ENCODE results near the gene EPB41. TPM values are rescaled to one million over a fixed set of nuclear protein-coding genes. Genes with fewer than 3 reads are reported as not detected.

The EPB41 gene
- total and polyA plus RNA-seq, 9 of the 15 experiments (the other 6 are each of a cell fraction or from before 2014, with no cell fraction given), result 3.7 to 213 (median 141) TPM

DNA sequence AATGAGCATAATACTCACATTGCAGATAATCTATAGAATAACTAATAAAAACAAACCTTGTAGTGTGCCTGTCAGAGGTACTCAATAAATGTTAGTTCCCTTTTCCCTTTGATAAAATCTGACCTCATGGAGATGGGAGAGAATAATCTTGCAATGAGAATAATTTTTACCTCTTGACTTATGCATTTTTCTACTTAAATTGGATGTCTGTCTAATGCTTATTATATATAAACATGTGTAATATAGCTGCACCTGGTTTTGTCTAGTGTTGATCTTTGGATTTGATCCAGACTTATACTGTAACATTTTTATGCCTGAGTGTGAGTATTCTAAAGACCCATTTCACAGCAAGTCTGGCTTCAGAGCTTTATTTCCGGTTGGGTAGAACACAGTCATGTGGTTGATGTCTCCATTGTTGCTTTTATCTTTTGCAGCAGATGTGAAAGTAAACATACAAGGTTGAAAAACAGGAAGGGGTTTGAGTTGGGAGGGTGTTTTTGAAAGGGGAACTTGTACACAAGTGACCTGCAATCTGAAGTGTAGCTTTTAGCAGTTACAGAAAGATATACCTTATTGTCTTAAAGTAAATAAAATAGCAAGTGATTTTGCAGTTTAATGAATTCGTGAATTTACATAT, 12.4 kb downstream of the EPB41 start (continued):
- TF ChIP-seq CHCHD3 (CRISPR knock-in tag; IDR thresholded peaks at IDR 0.05), result no peak
- TF ChIP-seq HDAC6 (IDR thresholded peaks at IDR 0.05; ENCODE audit: low read depth, low read length), result no peak
- TF ChIP-seq ZNF146 (CRISPR knock-in tag; IDR thresholded peaks at IDR 0.05; ENCODE audit: unreplicated experiment), result no peak
- TF ChIP-seq ZNF830 (CRISPR knock-in tag; IDR thresholded peaks at IDR 0.05), result no peak
- TF ChIP-seq E2F1 (CRISPR knock-in tag; IDR thresholded peaks at IDR 0.05), result no peak
- TF ChIP-seq TRIM28 (IDR thresholded peaks at IDR 0.05), result peak; percentile 44; the same call in 1 of the 2 replicates
- no peak for TF ChIP-seq TCFL5 (CRISPR knock-in tag; conservative IDR thresholded peaks at IDR 0.05)
- no peak for TF ChIP-seq CBX2 (IDR thresholded peaks at IDR 0.05; ENCODE audit: insufficient read depth, low read length, poor library complexity, severe bottlenecking)
- no peak for TF ChIP-seq RBM22 (IDR thresholded peaks at IDR 0.05; ENCODE audit: low read depth, low read length, poor library complexity, severe bottlenecking)
- TF ChIP-seq KAT8 (IDR thresholded peaks at IDR 0.05; ENCODE audit: low read depth), result no peak
- TF ChIP-seq ZNF551 (CRISPR knock-in tag; IDR thresholded peaks at IDR 0.05), result no peak
- TF ChIP-seq TOE1 (IDR thresholded peaks at IDR 0.05; ENCODE audit: borderline replicate concordance), result peak; percentile 90; the same call in 1 of the 2 replicates
- no peak for TF ChIP-seq TOE1 (CRISPR knock-in tag; IDR thresholded peaks at IDR 0.05; ENCODE audit: borderline replicate concordance, low read depth)
- no peak for TF ChIP-seq C11orf30 (IDR thresholded peaks at IDR 0.05; ENCODE audit: low read depth)
- TF ChIP-seq ARID4B (CRISPR knock-in tag; IDR thresholded peaks at IDR 0.05), result no peak; the same call in 1 of the 2 replicates
- no peak for TF ChIP-seq MIER1 (IDR thresholded peaks at IDR 0.05; ENCODE audit: low read depth)
- TF ChIP-seq TSHZ1 (CRISPR knock-in tag; IDR thresholded peaks at IDR 0.05), result no peak
- TF ChIP-seq LCOR (CRISPR knock-in tag; IDR thresholded peaks at IDR 0.05), result peak; percentile 79; the same call in 1 of the 2 replicates
- peak; percentile 73 for TF ChIP-seq CREM (IDR thresholded peaks at IDR 0.05; ENCODE audit: low read depth)
- TF ChIP-seq TEAD2 (tag; IDR thresholded peaks at IDR 0.05), result 0 out of 2 replicates have a peak, but pooled peaks have one; percentile 28
